ENCODE data around the gene PMF1. TPM values are rescaled to one million over a fixed set of nuclear protein-coding genes. Genes with fewer than 3 reads are reported as not detected.

The PMF1 gene
- total RNA-seq, 1 donor from 2014 or later, result 113 TPM

GRCh38 chr1:156249593-156249992 lies 36.8 kb downstream of the PMF1 start:
- Mint-ChIP-seq H3K27me3 (no peaks in the 10 kb centered on the region), H3K4me3 (no peak overlapping the region), H3K4me1 (peaks cover 20% of the 10 kb centered on the region), H3K27ac (no peak overlapping the region), H3K9me3 (no peaks in the 10 kb centered on the region), H3K36me3 (ENCODE audit: low read depth) (peaks cover 26% of the 10 kb centered on the region)
- no peak for DNase-seq
- intact Hi-C loops (cut with micrococcal nuclease), result no loop called here

- intact Hi-C loops (cut with micrococcal nuclease), result no loop called here
- H3K27me3 Mint-ChIP-seq, result no peaks in the 10 kb centered on the region
- no peak for DNase-seq
- no peak overlapping the region for H3K4me3 Mint-ChIP-seq
- peaks cover 6% of the 10 kb centered on the region for H3K4me1 Mint-ChIP-seq
- no peaks in the 10 kb centered on the region for H3K9me3 Mint-ChIP-seq
- H3K36me3 Mint-ChIP-seq (ENCODE audit: low read depth), result peaks cover 33% of the 10 kb centered on the region
- no peak overlapping the region for H3K27ac Mint-ChIP-seq
Measured at GRCh38 chr1:156251527-156251926, 38.7 kb downstream of the PMF1 start.

- H3K4me1 Mint-ChIP-seq, result peaks cover 15% of the 10 kb centered on the region
Measured at GRCh38 chr1:156253634-156254033, 40.8 kb downstream of the PMF1 start.

GRCh38 chr1:156257711-156258110 lies 44.9 kb downstream of the PMF1 start:
- peak overlapping the region; percentile 60 for H3K27ac Mint-ChIP-seq

More at GRCh38 chr1:156253634-156254033, 40.8 kb downstream of the PMF1 start:
- intact Hi-C loops (cut with micrococcal nuclease), result no loop called here
- Mint-ChIP-seq H3K9me3 (no peaks in the 10 kb centered on the region), H3K27ac (peak overlapping the region; percentile 0), H3K27me3 (no peaks in the 10 kb centered on the region), H3K36me3 (ENCODE audit: low read depth) (peaks cover 46% of the 10 kb centered on the region), H3K4me3 (no peak overlapping the region)
- no peak for DNase-seq

GRCh38 chr1:156258859-156259258 lies 46.1 kb downstream of the PMF1 start:
- intact Hi-C loops (cut with micrococcal nuclease), result no loop called here
- Mint-ChIP-seq H3K4me3 (no peak overlapping the region), H3K27ac (no peak overlapping the region), H3K9me3 (no peaks in the 10 kb centered on the region), H3K27me3 (no peaks in the 10 kb centered on the region), H3K36me3 (ENCODE audit: low read depth) (peaks cover 61% of the 10 kb centered on the region), H3K4me1 (peaks cover 14% of the 10 kb centered on the region)
- DNase-seq, result no peak

More at GRCh38 chr1:156257711-156258110, 44.9 kb downstream of the PMF1 start:
- Mint-ChIP-seq H3K27me3 (no peaks in the 10 kb centered on the region), H3K4me3 (no peak overlapping the region), H3K4me1 (peaks cover 11% of the 10 kb centered on the region), H3K36me3 (ENCODE audit: low read depth) (peaks cover 60% of the 10 kb centered on the region), H3K9me3 (no peaks in the 10 kb centered on the region)
- intact Hi-C loops (cut with micrococcal nuclease), result no loop called here
- no peak for DNase-seq

GRCh38 chr1:156259805-156260204 lies 47.0 kb downstream of the PMF1 start:
- Mint-ChIP-seq H3K27ac (no peak overlapping the region), H3K4me3 (no peak overlapping the region), H3K36me3 (ENCODE audit: low read depth) (peaks cover 63% of the 10 kb centered on the region), H3K4me1 (peaks cover 14% of the 10 kb centered on the region), H3K27me3 (no peaks in the 10 kb centered on the region), H3K9me3 (no peaks in the 10 kb centered on the region)
- DNase-seq, result no peak
- intact Hi-C loops (cut with micrococcal nuclease), result no loop called here

- Mint-ChIP-seq H3K4me1 (peaks cover 16% of the 10 kb centered on the region), H3K36me3 (ENCODE audit: low read depth) (peaks cover 70% of the 10 kb centered on the region), H3K9me3 (no peaks in the 10 kb centered on the region), H3K27me3 (no peaks in the 10 kb centered on the region), H3K27ac (no peak overlapping the region), H3K4me3 (no peak overlapping the region)
- no peak for DNase-seq
- intact Hi-C loops (cut with micrococcal nuclease), result no loop called here
Measured at GRCh38 chr1:156260896-156261295, 48.1 kb downstream of the PMF1 start.

GRCh38 chr1:156262461-156263287 lies 49.9 kb downstream of the PMF1 start:
- no peaks in the 10 kb centered on the region for H3K27me3 Mint-ChIP-seq
- no peaks in the 10 kb centered on the region for H3K9me3 Mint-ChIP-seq
- H3K4me1 Mint-ChIP-seq, result peaks cover 11% of the 10 kb centered on the region
- H3K27ac Mint-ChIP-seq, result no peak overlapping the region
- DNase-seq, result no peak
- intact Hi-C loops (cut with micrococcal nuclease), result no loop called here
- H3K36me3 Mint-ChIP-seq (ENCODE audit: low read depth), result peaks cover 72% of the 10 kb centered on the region
- no peak overlapping the region for H3K4me3 Mint-ChIP-seq

- Mint-ChIP-seq H3K4me3 (no peak overlapping the region), H3K27me3 (no peaks in the 10 kb centered on the region), H3K9me3 (no peaks in the 10 kb centered on the region), H3K27ac (no peak overlapping the region), H3K36me3 (ENCODE audit: low read depth) (peaks cover 74% of the 10 kb centered on the region), H3K4me1 (peaks cover 8% of the 10 kb centered on the region)
- no peak for DNase-seq
- intact Hi-C loops (cut with micrococcal nuclease), result no loop called here
Measured at GRCh38 chr1:156263288-156263655, 50.5 kb downstream of the PMF1 start.

GRCh38 chr1:156266051-156266450 lies 53.2 kb downstream of the PMF1 start:
- intact Hi-C loops (cut with micrococcal nuclease), result no loop called here
- no peaks in the 10 kb centered on the region for H3K27me3 Mint-ChIP-seq
- H3K4me3 Mint-ChIP-seq, result no peak overlapping the region
- H3K9me3 Mint-ChIP-seq, result no peaks in the 10 kb centered on the region
- DNase-seq, result no peak
- H3K4me1 Mint-ChIP-seq, result peaks cover 8% of the 10 kb centered on the region
- peaks cover 67% of the 10 kb centered on the region for H3K36me3 Mint-ChIP-seq (ENCODE audit: low read depth)
- no peak overlapping the region for H3K27ac Mint-ChIP-seq

GRCh38 chr1:156268336-156268735 lies 55.5 kb downstream of the PMF1 start:
- Mint-ChIP-seq H3K4me1 (peaks cover 4% of the 10 kb centered on the region), H3K27ac (no peak overlapping the region), H3K36me3 (ENCODE audit: low read depth) (peaks cover 71% of the 10 kb centered on the region), H3K9me3 (no peaks in the 10 kb centered on the region), H3K4me3 (no peak overlapping the region), H3K27me3 (no peaks in the 10 kb centered on the region)
- intact Hi-C loops (cut with micrococcal nuclease), result no loop called here
- DNase-seq, result no peak

GRCh38 chr1:156270314-156270713 lies 57.5 kb downstream of the PMF1 start:
- peaks cover 73% of the 10 kb centered on the region for H3K36me3 Mint-ChIP-seq (ENCODE audit: low read depth)
- peaks cover 1% of the 10 kb centered on the region for H3K4me1 Mint-ChIP-seq
- H3K4me3 Mint-ChIP-seq, result no peak overlapping the region
- H3K27ac Mint-ChIP-seq, result no peak overlapping the region
- no peaks in the 10 kb centered on the region for H3K9me3 Mint-ChIP-seq
- no peak for DNase-seq
- H3K27me3 Mint-ChIP-seq, result no peaks in the 10 kb centered on the region
- intact Hi-C loops (cut with micrococcal nuclease), result no loop called here

- H3K4me3 Mint-ChIP-seq, result no peak overlapping the region
- H3K4me1 Mint-ChIP-seq, result peaks cover 15% of the 10 kb centered on the region
- no peak overlapping the region for H3K27ac Mint-ChIP-seq
- no peaks in the 10 kb centered on the region for H3K27me3 Mint-ChIP-seq
- no peaks in the 10 kb centered on the region for H3K9me3 Mint-ChIP-seq
- peaks cover 68% of the 10 kb centered on the region for H3K36me3 Mint-ChIP-seq (ENCODE audit: low read depth)
- intact Hi-C loops (cut with micrococcal nuclease), result no loop called here
- no peak for DNase-seq
Measured at GRCh38 chr1:156276532-156276931, 63.7 kb downstream of the PMF1 start.

- Mint-ChIP-seq H3K4me3 (no peak overlapping the region), H3K36me3 (ENCODE audit: low read depth) (peaks cover 64% of the 10 kb centered on the region), H3K9me3 (no peaks in the 10 kb centered on the region), H3K4me1 (peaks cover 18% of the 10 kb centered on the region), H3K27ac (no peak overlapping the region), H3K27me3 (no peaks in the 10 kb centered on the region)
- no peak for DNase-seq
- intact Hi-C loops (cut with micrococcal nuclease), result no loop called here
Measured at GRCh38 chr1:156276966-156277381, 64.2 kb downstream of the PMF1 start.

- Mint-ChIP-seq H3K36me3 (ENCODE audit: low read depth) (peaks cover 42% of the 10 kb centered on the region), H3K4me3 (peak overlapping the region; percentile 25), H3K9me3 (no peaks in the 10 kb centered on the region), H3K27ac (no peak overlapping the region), H3K27me3 (no peaks in the 10 kb centered on the region), H3K4me1 (peaks cover 38% of the 10 kb centered on the region)
- intact Hi-C loops (cut with micrococcal nuclease), result no loop called here
- DNase-seq, result no peak
Measured at GRCh38 chr1:156279837-156280236, 67.0 kb downstream of the PMF1 start.

Measured in activated CD4-positive, alpha-beta T cell treated with anti-CD3 and anti-CD28 coated beads, Interleukin-2, amount 10 ng/mL, durations not matched to agents 24 days and 14 days (primary cell).